Thyroid gland (tissue), 4 donors: ENCODE data around the gene KCNIP3. TPM values are rescaled to one million over a fixed set of nuclear protein-coding genes. Genes with fewer than 3 reads are reported as not detected.
"Not testable (repeated sequence)": the region's sequence is repeated elsewhere in the genome, so short reads cannot be mapped to it uniquely, and the experiment has no call there.

Experiments
- DNase-seq, 2 donors: peaks; one replicate each; pipeline ENCODE4 v3.0.0-alpha.2; 2019
- H3K27ac ChIP-seq, 3 donors: fragments of 200-600 bp; sonication (generic); 1 replicate in 2 of 3; 2 replicates in 1 of 3; pipeline ENCODE4 v1.5.1; 2016 to 2019; ENCODE audit warnings: mild to moderate bottlenecking in 1 of 3, moderate library complexity in 1 of 3
- H3K27me3 ChIP-seq: fragments of 200-600 bp; sonication (generic); one replicate; pipeline ENCODE4 v1.5.1; 2019
- H3K36me3 ChIP-seq, 2 donors: fragments of 200-600 bp; sonication (generic); one replicate each; pipeline ENCODE4 v1.5.1; 2016 to 2019
- H3K4me1 ChIP-seq, 2 donors: fragments of 200-600 bp; sonication (generic); one replicate each; pipeline ENCODE4 v1.5.1; 2017 to 2019
- H3K4me3 ChIP-seq, 3 donors: fragments of 200-600 bp; sonication (generic); replicated peaks in 1 of 3; 1 replicate in 2 of 3; 2 replicates in 1 of 3; pipeline ENCODE4 v1.5.1; 2016; ENCODE audit warnings: mild to moderate bottlenecking in 1 of 3
- H3K9me3 ChIP-seq: fragments of 200-600 bp; sonication (generic); one replicate; pipeline ENCODE4 v1.5.1; 2017
- CTCF ChIP-seq, 6 experiments: fragments of 200-600 bp in 3 of 6; fragments of 450-650 bp in 3 of 6; sonication (generic) in 3 of 6; IDR thresholded peaks; one replicate each; pipeline ENCODE4 v1.5.1; 2016 to 2019; ENCODE audit warnings: antibody characterized with exemption in 6 of 6, mild to moderate bottlenecking in 2 of 6, inconsistent platforms in 1 of 6, moderate library complexity in 1 of 6
- POLR2A ChIP-seq, 2 donors: fragments of 450-650 bp; IDR thresholded peaks; one replicate each; pipeline ENCODE4 v1.6.1; 2017; ENCODE audit warnings: antibody characterized with exemption in 2 of 2, mild to moderate bottlenecking in 2 of 2, moderate library complexity in 1 of 2
- WGBS, 2 donors: methylation state at CpG; one replicate each; pipeline ENCODE4 v1.1.5; 2017; 5-methylcytosine and 5-hydroxymethylcytosine counted together
- intact Hi-C: fragments of 100-400 bp; cut with DNase I; formaldehyde crosslinking; loops from one replicate; pipeline ENCODE4 v1.15.1; 2023
- total RNA-seq, 4 donors: library from RNA; depleted of rRNA; stranded (reverse); fragments of >200 nt; gene quantifications; one replicate each; pipeline ENCODE4 v1.2.3, GENCODE V29; 2016

KCNIP3 gene
- total RNA-seq, 4 donors from 2014 or later: 37.1 to 66.5 (median 51.1) TPM

DNA sequence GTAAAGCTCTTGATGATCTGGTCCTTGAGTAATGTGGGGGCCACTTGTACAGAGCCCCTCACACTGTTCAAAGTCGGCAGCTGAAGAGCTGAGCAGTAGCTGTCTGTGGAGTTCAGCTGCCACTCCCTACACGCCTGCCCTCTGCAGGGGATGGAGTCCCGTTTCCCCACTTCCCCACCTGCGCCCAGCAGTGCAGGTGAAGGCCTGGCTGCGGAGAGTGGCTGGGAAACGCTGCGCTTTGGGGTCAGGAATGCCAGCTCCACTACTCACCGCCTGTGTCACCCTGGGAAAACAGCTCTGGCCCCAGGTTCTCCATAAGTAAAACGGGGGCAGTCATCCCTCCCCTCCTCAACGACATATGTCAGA is 104.8 kb downstream of the KCNIP3 start:
- H3K9me3 ChIP-seq, intact Hi-C loops, H3K36me3 ChIP-seq, H3K27me3 ChIP-seq: not testable (repeated sequence)
- Histone ChIP-seq H3K27ac (peak overlapping the region; percentile 65 to 92 (median 91)), H3K4me1 (peaks cover 22 to 24% of the 10 kb centered on the region in 2 donors), H3K4me3 (peak overlapping the region; percentile 64 to 95 (median 78))
- TF ChIP-seq CTCF (IDR thresholded peaks at IDR 0.05): peak in 1 of 6 experiments; percentile 10
- 0% methylated on average over 3 to 7 of the region's 10 CpGs for WGBS, 2 donors
- peak; percentile 47 to 52 for DNase-seq

- Histone ChIP-seq H3K36me3 (no peaks in the 10 kb centered on the region), H3K9me3 (no peaks in the 10 kb centered on the region), H3K27me3 (no peaks in the 10 kb centered on the region), H3K27ac (peak within 1 kb of the TSS; percentile 79 to 92 (median 91)), H3K4me3 (peak within 1 kb of the TSS; percentile 64 to 95 (median 78)), H3K4me1 (peaks cover 22 to 24% of the 10 kb centered on the region in 2 donors)
- peak; percentile 99 for DNase-seq
- WGBS, 2 donors: 2% methylated on average over 20 to 34 of the region's 64 CpGs
- intact Hi-C loops: no loop called here
- peak in 2 of 6 experiments; percentile 8 to 27 for TF ChIP-seq CTCF (IDR thresholded peaks at IDR 0.05)
- TF ChIP-seq POLR2A (IDR thresholded peaks at IDR 0.05): peak in 1 of 2 donors; percentile 90
These were observed 105.4 kb downstream of the KCNIP3 start, which contains the start of gene FAHD2A for GRCh38 chr2:95402370-95403203. Gene FAHD2A (plus strand): TSS chr2:95402708. CDS start chr2:95405559, 2,851 bp downstream.

DNA sequence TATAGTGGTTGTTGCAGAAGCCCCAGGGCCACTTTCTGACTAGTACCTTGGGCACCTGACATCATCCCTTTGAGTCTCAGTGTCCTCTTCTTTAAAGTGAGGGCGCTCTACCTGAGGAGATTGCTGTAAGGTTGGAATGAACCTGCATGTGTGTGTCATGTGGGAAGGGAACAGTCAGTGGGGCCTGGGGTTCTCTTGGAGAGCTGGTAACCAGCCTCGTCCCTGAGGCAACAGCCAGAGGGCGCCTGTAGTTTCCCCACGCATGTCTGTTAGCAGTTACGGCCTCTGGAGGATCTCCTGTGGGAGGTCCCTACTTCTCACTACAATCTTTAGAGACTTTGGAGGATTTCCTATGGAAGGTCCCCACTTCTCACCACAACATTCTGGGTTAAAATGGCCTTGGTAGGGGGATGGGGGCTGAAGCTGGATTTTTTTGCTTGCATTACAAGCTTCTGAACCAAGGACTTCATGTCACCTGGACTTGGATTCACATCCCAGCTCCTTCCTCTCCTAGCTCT is 106.1 kb downstream of the KCNIP3 start:
- DNase-seq: peak; percentile 51 to 54
- H3K27ac ChIP-seq: peak overlapping the region; percentile 79 to 92 (median 91)
- intact Hi-C loops, H3K36me3 ChIP-seq, H3K9me3 ChIP-seq, H3K27me3 ChIP-seq: not testable (repeated sequence)
- 0 to 9% methylated on average over 5 of the region's 5 CpGs for WGBS, 2 donors
- peak overlapping the region; percentile 64 to 95 (median 78) for H3K4me3 ChIP-seq
- peak in 4 of 6 experiments; percentile 19 to 38 (median 30) for TF ChIP-seq CTCF (IDR thresholded peaks at IDR 0.05)
- peaks cover 22 to 24% of the 10 kb centered on the region in 2 donors for H3K4me1 ChIP-seq

- not testable (repeated sequence) for H3K9me3 ChIP-seq
These were observed 106.7 kb downstream of the KCNIP3 start for GRCh38 chr2:95403824-95404223.

DNA sequence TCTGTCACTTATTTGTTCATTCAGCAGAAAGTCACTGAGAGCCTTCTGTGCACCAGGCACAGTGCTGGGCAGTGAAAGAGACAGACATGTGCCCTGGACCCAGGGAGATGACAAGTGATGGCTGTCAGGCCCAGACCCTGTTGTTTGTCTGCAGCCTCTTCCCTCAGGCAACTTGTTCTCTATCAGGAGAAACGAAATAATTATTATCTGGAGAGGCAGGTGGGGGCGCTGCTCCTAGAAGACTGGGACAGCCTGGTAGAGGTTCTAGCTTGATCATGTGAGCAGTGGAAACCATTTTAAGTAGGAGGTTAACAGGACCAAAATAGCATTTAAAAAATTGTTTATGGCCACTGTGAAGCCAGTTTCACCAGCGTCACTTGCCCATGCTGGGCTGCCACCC is 107.5 kb downstream of the KCNIP3 start:
- H3K36me3 ChIP-seq, H3K4me3 ChIP-seq, H3K9me3 ChIP-seq, H3K27ac ChIP-seq, DNase-seq, H3K27me3 ChIP-seq, intact Hi-C loops: not testable (repeated sequence)
- peaks cover 22 to 24% of the 10 kb centered on the region in 2 donors for H3K4me1 ChIP-seq
- 87 to 90% methylated on average over 3 of the region's 3 CpGs for WGBS, 2 donors

More at GRCh38 chr2:95403824-95404223, 106.7 kb downstream of the KCNIP3 start:
- H3K27me3 ChIP-seq, H3K36me3 ChIP-seq, intact Hi-C loops: not testable (repeated sequence)
- DNase-seq: peak; percentile 29 to 42
- Histone ChIP-seq H3K27ac (peak overlapping the region in 2 of 3 donors; percentile 91 to 92), H3K4me1 (peaks cover 22 to 24% of the 10 kb centered on the region in 2 donors), H3K4me3 (peak overlapping the region in 1 of 3 donors; percentile 95)
- WGBS, 2 donors: 54 to 59% methylated on average over 5 of the region's 5 CpGs

GRCh38 chr2:95411239-95411638 is 114.1 kb downstream of the KCNIP3 start:
- WGBS, 2 donors: 90 to 92% methylated on average over 3 to 5 of the region's 5 CpGs
- DNase-seq: not testable (repeated sequence)

More at GRCh38 chr2:95411239-95411638, 114.1 kb downstream of the KCNIP3 start:
- H3K9me3 ChIP-seq, H3K4me3 ChIP-seq, H3K36me3 ChIP-seq, H3K4me1 ChIP-seq, H3K27me3 ChIP-seq, intact Hi-C loops, H3K27ac ChIP-seq: not testable (repeated sequence)
